NCI-H1105 treated with DMSO at 0.1 percent for 48 hours (cell line): ENCODE measurements around the gene PRKCZ.

ENCODE experiments used
- DNase-seq: peaks from one replicate; lab custom pipeline; 2025; lab: John Stamatoyannopoulos, UW

PRKCZ gene

DNA sequence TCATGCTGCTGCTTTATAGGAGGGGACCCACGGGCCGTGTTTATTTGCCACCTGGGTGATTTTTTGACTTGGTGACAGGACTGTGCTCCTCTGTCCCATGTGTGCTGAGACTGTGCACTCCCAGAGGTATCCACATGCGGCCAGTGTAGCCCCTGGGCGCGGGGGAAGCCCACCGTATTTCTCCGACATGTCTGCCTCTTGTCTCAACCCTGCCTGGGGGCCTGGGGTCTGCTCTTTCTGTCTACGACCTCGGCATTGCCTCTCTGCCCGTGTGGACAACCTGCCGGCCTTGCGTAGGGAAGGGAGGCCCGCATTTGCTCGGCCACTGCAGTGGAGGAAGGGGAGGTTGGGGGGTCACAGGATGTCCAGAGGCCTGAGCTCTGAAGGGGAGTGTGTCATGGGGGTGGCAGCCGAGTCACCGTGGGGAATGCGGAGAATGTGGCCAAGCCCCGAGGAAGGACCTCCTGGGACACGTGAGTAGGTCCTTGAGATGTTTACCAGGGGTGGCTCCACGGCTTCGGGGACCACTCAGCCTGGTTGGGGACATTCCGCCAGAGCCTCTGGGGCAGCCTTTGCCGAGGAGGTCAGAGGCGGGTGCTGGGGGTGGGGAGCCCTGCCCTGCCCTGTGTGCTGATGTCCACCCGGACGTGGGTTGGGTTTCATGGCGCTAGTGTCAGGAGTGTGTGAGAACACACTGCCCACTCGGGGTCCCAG, 11.0 kb downstream of the PRKCZ start:
- no peak for DNase-seq

DNA sequence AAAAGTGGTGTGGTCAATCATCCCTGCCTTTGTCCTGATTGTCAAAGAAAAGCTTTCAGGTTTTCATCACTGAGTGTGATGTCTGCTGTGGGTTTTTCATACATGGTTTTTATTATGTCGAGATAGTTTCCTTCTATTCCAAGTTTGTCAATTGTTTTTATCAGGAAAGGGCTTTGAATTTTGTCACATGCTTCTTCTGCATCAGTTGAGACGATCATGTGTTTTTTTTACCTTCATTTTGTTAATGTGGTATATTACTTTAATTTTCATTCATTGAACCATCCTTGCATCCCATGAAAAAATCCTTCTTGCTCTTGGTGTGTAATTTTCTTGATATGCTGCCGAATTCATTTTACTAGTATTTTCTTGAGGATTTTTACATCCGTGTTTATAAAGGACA, 15.5 kb downstream of the PRKCZ start:
- DNase-seq: no peak

- DNase-seq: no peak
Observed at GRCh38 chr1:2067393-2067792, 17.2 kb downstream of the PRKCZ start.

- no peak for DNase-seq
Observed at GRCh38 chr1:2067981-2068380, 17.8 kb downstream of the PRKCZ start.

GRCh38 chr1:2068951-2069350, 18.7 kb downstream of the PRKCZ start:
- no peak for DNase-seq

GRCh38 chr1:2070016-2070415, 19.8 kb downstream of the PRKCZ start:
- no peak for DNase-seq

- DNase-seq: no peak
Observed at GRCh38 chr1:2070800-2071530, 20.8 kb downstream of the PRKCZ start.

- DNase-seq: no peak
Observed at GRCh38 chr1:2072109-2072806, 22.0 kb downstream of the PRKCZ start.

DNA sequence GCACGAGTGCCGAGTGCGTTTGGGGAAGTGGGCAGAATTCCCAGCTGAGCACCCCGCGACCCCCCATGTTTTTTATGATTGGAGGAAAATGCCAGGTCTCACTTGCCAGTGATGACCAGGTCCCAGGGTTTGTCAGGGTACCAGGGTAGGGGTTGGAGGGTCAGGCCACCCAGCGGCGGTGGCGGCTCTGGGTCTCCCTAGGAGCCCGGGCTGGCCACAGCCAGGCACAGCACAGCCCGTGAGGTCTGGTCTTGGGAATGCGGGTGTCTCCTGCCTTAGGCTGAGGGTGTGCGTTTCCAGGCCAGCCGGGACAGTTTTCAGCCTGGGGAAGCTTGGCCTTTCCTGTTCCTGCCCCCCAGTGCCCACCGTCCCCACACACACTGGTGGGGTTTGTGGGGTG, 22.7 kb downstream of the PRKCZ start:
- no peak for DNase-seq

DNA sequence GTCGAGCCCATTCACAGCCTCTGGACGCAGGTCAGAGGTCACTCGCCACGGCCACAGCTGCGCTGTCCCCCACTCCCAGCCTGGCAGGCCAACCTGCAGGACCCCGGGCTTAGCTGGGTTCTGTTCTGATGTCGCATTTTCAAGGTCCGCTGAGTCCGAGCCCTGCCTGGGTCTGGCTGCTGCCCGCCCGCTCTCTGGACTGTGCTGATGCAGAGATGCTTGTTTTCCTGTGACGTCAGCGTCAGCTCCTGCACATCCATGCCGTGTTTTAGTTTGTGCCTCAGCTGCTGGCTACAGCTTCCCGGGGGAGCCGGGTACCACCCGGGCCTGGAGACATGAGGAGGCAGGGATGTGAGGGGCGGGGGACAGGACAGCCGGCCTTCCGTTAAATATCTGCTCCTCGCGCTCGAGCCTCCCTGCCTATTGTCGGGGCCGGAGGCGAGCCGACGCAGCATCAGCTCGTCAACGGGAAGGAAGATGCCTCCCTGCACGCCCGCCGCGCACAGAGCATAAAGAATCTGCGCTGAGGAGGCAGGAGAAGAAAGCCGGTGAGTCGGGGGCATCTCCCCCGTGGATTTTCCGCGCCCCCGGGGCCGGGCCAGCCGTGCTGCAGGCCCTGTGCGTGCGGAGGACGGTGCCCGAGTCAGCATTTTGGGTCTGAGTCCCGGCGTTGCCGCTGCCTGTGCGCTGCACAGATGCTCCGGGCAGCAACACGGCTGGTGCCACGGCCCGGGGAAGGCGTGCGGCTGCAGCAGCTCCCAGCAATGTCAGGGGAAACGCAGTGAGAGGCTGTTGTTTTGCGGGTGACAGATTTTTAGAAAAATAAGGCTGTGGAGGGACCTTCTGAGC, 23.4 kb downstream of the PRKCZ start:
- no peak for DNase-seq

- no peak for DNase-seq
Observed at GRCh38 chr1:2074396-2074795, 24.2 kb downstream of the PRKCZ start.

DNA sequence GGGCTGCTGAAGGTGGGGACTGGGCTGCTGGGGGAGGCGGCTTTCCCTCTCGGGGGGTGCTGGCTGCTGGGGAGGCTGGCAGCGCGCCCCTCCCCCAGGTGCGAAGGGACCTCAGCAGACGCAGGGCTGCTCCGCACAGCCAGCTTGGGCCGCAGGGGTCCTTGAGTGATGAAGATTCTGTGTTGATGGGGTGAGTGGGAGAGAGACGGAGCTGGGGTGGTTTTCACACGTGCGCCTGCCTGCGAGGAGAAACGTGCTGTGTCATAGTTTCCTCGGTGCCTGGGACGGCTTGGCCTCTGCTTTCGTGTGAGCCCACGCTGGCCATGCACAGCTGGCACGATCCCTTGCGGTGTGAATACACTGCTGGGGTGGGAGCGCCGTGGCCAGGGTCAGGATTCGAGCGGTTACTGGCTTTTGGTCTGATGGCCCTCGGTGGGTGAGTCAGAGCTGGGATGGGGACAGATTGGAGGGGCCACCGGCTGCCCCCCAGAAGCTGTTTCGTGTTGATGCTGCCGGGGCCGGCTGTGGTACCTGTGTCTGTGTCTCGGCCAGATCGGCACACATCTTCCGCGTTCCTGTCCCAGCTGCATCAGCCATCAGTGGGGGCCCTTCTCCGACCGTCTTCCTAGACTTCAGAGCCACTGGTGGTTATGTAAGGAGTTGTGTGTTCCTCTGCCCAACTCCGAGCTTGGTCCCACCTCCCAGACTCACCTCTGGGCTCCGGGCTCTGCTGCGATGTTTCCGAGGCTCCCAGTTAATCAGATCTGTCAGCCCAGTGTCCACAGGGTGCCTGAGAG, 24.9 kb downstream of the PRKCZ start:
- no peak for DNase-seq

- DNase-seq: no peak
Observed at GRCh38 chr1:2076826-2077225, 26.6 kb downstream of the PRKCZ start.

GRCh38 chr1:2078170-2078569, 28.0 kb downstream of the PRKCZ start:
- no peak for DNase-seq

GRCh38 chr1:2079396-2080085, 29.3 kb downstream of the PRKCZ start:
- no peak for DNase-seq

- no peak for DNase-seq
Observed at GRCh38 chr1:2080140-2080539, 29.9 kb downstream of the PRKCZ start.

- DNase-seq: no peak
Observed at GRCh38 chr1:2080884-2081283, 30.7 kb downstream of the PRKCZ start.

DNA sequence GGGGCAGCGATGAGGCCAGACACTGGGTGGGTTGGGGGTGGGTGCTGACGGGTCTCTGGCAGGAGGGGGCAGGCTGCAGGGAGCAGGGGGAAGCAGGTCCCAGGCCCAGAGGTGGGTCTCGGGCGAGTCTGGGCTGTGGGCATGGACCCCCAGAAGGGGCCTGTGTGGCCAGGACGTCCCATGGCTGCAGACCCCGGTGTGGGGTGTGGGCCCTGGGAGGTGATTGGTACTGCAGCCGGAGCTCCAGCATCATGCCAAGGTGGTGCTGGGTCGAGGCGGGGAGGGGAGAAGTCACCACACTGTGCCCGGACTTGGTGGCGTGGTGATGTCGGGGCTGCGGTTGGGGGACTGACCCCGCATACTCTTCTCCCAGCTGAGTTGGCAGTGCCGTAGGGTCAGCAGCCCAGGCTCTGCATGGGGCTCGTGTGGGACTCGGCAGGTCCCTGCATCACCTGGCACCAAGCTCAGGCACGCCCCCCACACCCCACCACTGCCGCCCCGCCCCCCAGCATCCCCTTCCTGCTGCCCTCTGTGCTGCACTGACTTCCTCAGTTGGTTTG, 31.2 kb downstream of the PRKCZ start:
- DNase-seq: no peak

GRCh38 chr1:2082064-2082463, 31.9 kb downstream of the PRKCZ start:
- no peak for DNase-seq

- no peak for DNase-seq
Observed at GRCh38 chr1:2083666-2084065, 33.5 kb downstream of the PRKCZ start.
